ENCODE measurements around the gene ZCCHC8.

GRCh38 chr12:122483969-122484368, 16.8 kb downstream of the ZCCHC8 start:
- TF ChIP-seq POLR2AphosphoS5 (IDR thresholded peaks at IDR 0.05; ENCODE audit: low read depth, low read length), result no peak
- no peak for TF ChIP-seq ZFX (IDR thresholded peaks at IDR 0.05)
- TF ChIP-seq ELF1 (IDR thresholded peaks at IDR 0.05; ENCODE audit: borderline replicate concordance, low read depth), result no peak
- TF ChIP-seq, protein P1, sequence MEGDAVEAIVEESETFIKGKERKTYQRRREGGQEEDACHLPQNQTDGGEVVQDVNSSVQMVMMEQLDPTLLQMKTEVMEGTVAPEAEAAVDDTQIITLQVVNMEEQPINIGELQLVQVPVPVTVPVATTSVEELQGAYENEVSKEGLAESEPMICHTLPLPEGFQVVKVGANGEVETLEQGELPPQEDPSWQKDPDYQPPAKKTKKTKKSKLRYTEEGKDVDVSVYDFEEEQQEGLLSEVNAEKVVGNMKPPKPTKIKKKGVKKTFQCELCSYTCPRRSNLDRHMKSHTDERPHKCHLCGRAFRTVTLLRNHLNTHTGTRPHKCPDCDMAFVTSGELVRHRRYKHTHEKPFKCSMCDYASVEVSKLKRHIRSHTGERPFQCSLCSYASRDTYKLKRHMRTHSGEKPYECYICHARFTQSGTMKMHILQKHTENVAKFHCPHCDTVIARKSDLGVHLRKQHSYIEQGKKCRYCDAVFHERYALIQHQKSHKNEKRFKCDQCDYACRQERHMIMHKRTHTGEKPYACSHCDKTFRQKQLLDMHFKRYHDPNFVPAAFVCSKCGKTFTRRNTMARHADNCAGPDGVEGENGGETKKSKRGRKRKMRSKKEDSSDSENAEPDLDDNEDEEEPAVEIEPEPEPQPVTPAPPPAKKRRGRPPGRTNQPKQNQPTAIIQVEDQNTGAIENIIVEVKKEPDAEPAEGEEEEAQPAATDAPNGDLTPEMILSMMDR (IDR thresholded peaks at IDR 0.05 in 2 of 3, conservative IDR thresholded peaks at IDR 0.05 in 1 of 3; ENCODE audit: borderline replicate concordance in 1 of 3, insufficient read depth in 1 of 3, low read depth in 2 of 3, low read length in 2 of 3), result no peak
- TF ChIP-seq POLR2A (IDR thresholded peaks at IDR 0.05; ENCODE audit: borderline replicate concordance, extremely low read depth, insufficient read depth, insufficient read length), result no peak
- TF ChIP-seq SIN3A (IDR thresholded peaks at IDR 0.05; ENCODE audit: low read depth), result no peak
- no peak for TF ChIP-seq REST (IDR thresholded peaks at IDR 0.05; ENCODE audit: low read depth)
- no peak for TF ChIP-seq JUND (IDR thresholded peaks at IDR 0.05)
- no peak for TF ChIP-seq EZH2phosphoT487 (IDR thresholded peaks at IDR 0.05; ENCODE audit: borderline replicate concordance)
- no peak for TF ChIP-seq FOSL1 (IDR thresholded peaks at IDR 0.05; ENCODE audit: low read depth)
- no peak for TF ChIP-seq RAD21 (IDR thresholded peaks at IDR 0.05; ENCODE audit: low read depth)

Data from HCT116 (cell line).